IPS-18c (cell line): ENCODE measurements around the gene GTF3C5.

Experiments
- H3K4me3 ChIP-seq: 2 replicates; pipeline ENCODE4 v1.7.0; 2013; ENCODE audit warnings: low read depth, mild to moderate bottlenecking, low read length, moderate library complexity; ENCODE audit not compliant: insufficient read depth
- H3K9me3 ChIP-seq: one replicate; pipeline ENCODE4 v1.6.1; 2013; ENCODE audit warnings: mild to moderate bottlenecking, low read length, moderate library complexity; ENCODE audit not compliant: control insufficient read depth, insufficient read depth

The GTF3C5 gene

GRCh38 chr9:133104718-133105460 is 74.1 kb downstream of the GTF3C5 start:
- no peak overlapping the region for H3K4me3 ChIP-seq
- no peaks in the 10 kb centered on the region for H3K9me3 ChIP-seq

- no peak overlapping the region for H3K4me3 ChIP-seq
- H3K9me3 ChIP-seq: no peaks in the 10 kb centered on the region
These were observed 74.6 kb downstream of the GTF3C5 start for GRCh38 chr9:133105461-133105770.

- Histone ChIP-seq H3K4me3 (no peak overlapping the region), H3K9me3 (no peaks in the 10 kb centered on the region)
These were observed 75.9 kb downstream of the GTF3C5 start for GRCh38 chr9:133106511-133107244.

- H3K9me3 ChIP-seq: no peaks in the 10 kb centered on the region
- H3K4me3 ChIP-seq: no peak overlapping the region
These were observed 76.5 kb downstream of the GTF3C5 start for GRCh38 chr9:133107245-133107722.
